ENCODE results near the gene TMEM100. TPM values are rescaled to one million over a fixed set of nuclear protein-coding genes. Genes with fewer than 3 reads are reported as not detected.

TMEM100 gene
- total RNA-seq, 1 donor from 2014 or later: 0.54 TPM

DNA sequence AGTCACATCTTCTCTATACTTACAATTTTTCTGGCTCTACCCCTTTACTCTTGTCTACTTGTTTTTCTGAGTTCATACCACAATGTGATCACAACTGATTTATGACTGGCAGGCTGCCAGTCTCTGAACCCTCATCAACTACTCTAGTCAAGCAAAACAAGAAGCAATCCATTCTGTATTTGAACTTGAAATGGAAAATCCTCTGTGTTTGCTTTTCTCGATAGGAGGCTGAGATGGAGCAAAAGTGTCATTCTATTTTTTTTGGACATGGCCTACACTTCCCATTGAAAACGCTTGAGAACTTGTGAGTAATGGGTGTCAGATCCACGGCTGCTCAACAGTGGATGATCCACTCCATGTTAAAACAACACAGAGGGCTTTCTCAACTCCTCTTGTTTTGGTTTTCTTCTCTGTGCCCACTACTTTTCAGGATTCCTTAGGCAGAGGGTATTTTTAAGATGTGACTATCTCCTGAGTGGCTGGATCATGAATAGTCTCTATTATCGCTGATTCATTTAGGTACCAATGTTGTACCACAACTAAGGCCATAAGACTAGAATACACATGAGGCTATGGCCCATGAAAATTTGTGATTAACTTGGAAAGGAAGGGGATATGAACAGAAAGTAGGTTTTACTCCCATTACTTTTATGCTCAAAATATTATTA is 11.7 kb downstream of the TMEM100 start:
- Mint-ChIP-seq H3K27me3 (ENCODE audit: low read depth) (no peaks in the 10 kb centered on the region), H3K9me3 (no peaks in the 10 kb centered on the region), H3K4me3 (no peak overlapping the region), H3K27ac (ENCODE audit: unreplicated experiment) (no peak overlapping the region), H3K36me3 (ENCODE audit: low read depth) (no peaks in the 10 kb centered on the region), H3K4me1 (peaks cover 4% of the 10 kb centered on the region)
- TF ChIP-seq, protein P1, sequence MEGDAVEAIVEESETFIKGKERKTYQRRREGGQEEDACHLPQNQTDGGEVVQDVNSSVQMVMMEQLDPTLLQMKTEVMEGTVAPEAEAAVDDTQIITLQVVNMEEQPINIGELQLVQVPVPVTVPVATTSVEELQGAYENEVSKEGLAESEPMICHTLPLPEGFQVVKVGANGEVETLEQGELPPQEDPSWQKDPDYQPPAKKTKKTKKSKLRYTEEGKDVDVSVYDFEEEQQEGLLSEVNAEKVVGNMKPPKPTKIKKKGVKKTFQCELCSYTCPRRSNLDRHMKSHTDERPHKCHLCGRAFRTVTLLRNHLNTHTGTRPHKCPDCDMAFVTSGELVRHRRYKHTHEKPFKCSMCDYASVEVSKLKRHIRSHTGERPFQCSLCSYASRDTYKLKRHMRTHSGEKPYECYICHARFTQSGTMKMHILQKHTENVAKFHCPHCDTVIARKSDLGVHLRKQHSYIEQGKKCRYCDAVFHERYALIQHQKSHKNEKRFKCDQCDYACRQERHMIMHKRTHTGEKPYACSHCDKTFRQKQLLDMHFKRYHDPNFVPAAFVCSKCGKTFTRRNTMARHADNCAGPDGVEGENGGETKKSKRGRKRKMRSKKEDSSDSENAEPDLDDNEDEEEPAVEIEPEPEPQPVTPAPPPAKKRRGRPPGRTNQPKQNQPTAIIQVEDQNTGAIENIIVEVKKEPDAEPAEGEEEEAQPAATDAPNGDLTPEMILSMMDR (conservative IDR thresholded peaks at IDR 0.05): no peak
- no peak for DNase-seq (ENCODE audit: low read depth, low spot score)

DNA sequence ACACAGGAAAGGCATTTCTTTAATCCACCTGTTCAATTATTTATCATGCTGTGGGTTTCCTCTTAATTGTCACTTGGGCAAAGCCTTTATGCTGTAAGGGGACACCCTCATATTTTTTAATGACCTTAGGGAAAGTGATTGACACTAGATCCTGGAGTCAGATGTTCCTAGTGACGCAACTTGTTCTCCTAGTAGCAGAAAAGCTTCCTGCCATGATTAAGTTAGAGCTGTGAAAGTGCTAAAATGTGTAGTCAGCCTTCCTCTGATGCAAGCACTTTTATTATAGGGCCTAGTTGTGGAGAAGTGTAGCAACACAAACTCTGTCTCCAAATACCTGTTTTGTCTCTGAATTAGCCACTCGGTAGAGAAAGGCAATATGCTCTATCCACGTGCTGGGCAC is 12.3 kb downstream of the TMEM100 start:
- no peaks in the 10 kb centered on the region for H3K36me3 Mint-ChIP-seq (ENCODE audit: low read depth)
- no peaks in the 10 kb centered on the region for H3K27me3 Mint-ChIP-seq (ENCODE audit: low read depth)
- no peak overlapping the region for H3K4me3 Mint-ChIP-seq
- H3K9me3 Mint-ChIP-seq: no peaks in the 10 kb centered on the region
- no peak overlapping the region for H3K27ac Mint-ChIP-seq (ENCODE audit: unreplicated experiment)
- TF ChIP-seq, protein P1 (conservative IDR thresholded peaks at IDR 0.05): no peak
- peaks cover 4% of the 10 kb centered on the region for H3K4me1 Mint-ChIP-seq
- DNase-seq (ENCODE audit: low read depth, low spot score): no peak

DNA sequence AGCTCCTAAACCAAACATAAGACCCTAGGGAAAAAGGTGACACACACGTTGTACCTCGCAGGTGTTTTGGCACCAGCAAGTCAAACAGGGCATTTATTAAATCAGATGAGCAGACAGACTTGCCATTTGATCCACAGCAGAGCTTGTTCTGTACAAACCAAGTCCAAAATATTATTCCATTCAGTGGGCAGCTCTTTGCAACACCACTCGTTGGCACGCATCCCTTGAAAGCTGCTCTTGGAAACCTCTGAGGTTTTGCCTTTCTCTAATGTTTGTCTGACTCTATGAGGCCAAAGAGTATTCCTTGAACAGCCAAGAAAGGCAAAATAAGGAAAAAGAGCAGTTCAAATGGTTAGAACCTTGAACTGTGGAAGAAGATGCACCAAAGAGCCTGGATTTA is 12.7 kb downstream of the TMEM100 start:
- H3K9me3 Mint-ChIP-seq: no peaks in the 10 kb centered on the region
- no peak for DNase-seq (ENCODE audit: low read depth, low spot score)
- H3K36me3 Mint-ChIP-seq (ENCODE audit: low read depth): no peaks in the 10 kb centered on the region
- TF ChIP-seq, protein P1 (conservative IDR thresholded peaks at IDR 0.05): no peak
- H3K4me1 Mint-ChIP-seq: peaks cover 4% of the 10 kb centered on the region
- no peaks in the 10 kb centered on the region for H3K27me3 Mint-ChIP-seq (ENCODE audit: low read depth)
- no peak overlapping the region for H3K4me3 Mint-ChIP-seq
- no peak overlapping the region for H3K27ac Mint-ChIP-seq (ENCODE audit: unreplicated experiment)

DNA sequence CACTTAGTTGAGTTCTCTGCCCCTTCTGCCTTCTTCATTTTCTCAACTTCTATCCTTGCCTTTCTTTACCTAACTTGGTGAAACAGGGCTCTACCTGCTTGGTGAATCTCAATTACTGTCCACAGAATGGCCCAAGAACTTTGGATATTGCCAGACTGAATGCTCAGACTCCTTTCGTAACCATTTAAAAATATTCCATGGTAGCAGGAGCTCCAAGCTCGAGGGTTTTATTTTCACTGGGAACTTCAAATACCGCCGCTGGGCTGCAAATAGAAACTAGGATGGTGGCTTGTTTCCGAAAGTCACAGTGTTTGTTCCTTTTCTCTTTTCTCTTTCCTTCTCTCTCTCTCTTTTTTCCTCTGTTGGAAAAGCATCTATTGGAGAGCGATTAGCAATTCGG is 13.2 kb downstream of the TMEM100 start:
- no peak overlapping the region for H3K27ac Mint-ChIP-seq (ENCODE audit: unreplicated experiment)
- DNase-seq (ENCODE audit: low read depth, low spot score): no peak
- no peak overlapping the region for H3K4me3 Mint-ChIP-seq
- H3K9me3 Mint-ChIP-seq: no peaks in the 10 kb centered on the region
- no peaks in the 10 kb centered on the region for H3K27me3 Mint-ChIP-seq (ENCODE audit: low read depth)
- H3K36me3 Mint-ChIP-seq (ENCODE audit: low read depth): no peaks in the 10 kb centered on the region
- TF ChIP-seq, protein P1 (conservative IDR thresholded peaks at IDR 0.05): no peak
- peaks cover 4% of the 10 kb centered on the region for H3K4me1 Mint-ChIP-seq

DNA sequence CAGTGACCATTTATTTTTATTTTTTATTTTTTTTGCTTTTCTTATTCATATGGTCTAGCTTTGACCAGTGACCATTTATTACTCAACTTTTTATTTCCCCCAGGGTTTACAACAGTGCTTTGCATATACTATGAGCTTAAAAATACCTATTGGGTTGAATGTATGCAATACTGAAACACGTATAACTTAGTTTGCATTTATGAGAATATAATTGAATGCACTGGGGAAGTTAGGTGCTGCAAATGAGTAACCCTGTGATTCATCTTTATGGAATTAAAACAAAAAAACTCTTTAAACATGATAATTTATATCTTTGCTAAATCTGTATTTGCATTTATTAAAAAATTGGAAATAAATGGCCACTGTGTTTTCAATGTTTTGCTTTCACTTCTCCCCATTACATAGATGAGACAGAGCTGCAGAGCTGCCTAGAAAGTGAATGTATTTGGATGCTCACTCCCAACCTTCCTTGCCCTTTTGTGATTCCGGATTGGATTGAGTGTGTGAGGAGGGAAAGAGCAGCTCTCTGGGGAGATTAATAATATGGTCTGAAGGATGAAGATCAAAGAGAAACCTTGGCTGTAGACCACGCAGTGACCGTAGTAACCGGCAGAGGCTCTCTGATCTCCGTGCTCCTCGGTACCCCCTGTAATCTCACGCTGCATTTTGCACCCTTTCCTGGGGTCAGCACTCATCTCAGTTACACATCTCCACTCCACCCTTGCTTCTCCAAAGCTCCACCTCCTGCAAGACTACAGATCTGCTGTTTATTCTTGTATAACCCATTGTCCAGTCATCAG is 14.3 kb downstream of the TMEM100 start:
- TF ChIP-seq, protein P1 (conservative IDR thresholded peaks at IDR 0.05): no peak
- DNase-seq (ENCODE audit: low read depth, low spot score): no peak
- peaks cover 4% of the 10 kb centered on the region for H3K4me1 Mint-ChIP-seq
- no peak overlapping the region for H3K4me3 Mint-ChIP-seq
- no peaks in the 10 kb centered on the region for H3K9me3 Mint-ChIP-seq
- H3K27ac Mint-ChIP-seq (ENCODE audit: unreplicated experiment): no peak overlapping the region
- no peaks in the 10 kb centered on the region for H3K27me3 Mint-ChIP-seq (ENCODE audit: low read depth)
- H3K36me3 Mint-ChIP-seq (ENCODE audit: low read depth): no peaks in the 10 kb centered on the region

All from neural crest cell (in vitro differentiated cells).